Naive thymus-derived CD4-positive, alpha-beta T cell (primary cell): ENCODE results near the gene STARD3. TPM values are rescaled to one million over a fixed set of nuclear protein-coding genes. Genes with fewer than 3 reads are reported as not detected.
A peak's percentile ranks its signal among the peaks of the same experiment; 100 is the strongest.

Experiments used
- ATAC-seq: fragments of 150-1000 bp; cut with Tn5 transposase; 2 replicates; pipeline ENCODE4 v1.10.0; 2021; ENCODE audit warnings: mild to moderate bottlenecking, moderate library complexity
- CTCF ChIA-PET: fragments of 350-600 bp; sonication (Branson Sonifier 250); formaldehyde crosslinking; loops from one replicate; lab custom pipeline; 2021; ENCODE audit warnings: antibody characterized with exemption; lab: Charles Lee
- POLR2A ChIA-PET: fragments of 350-600 bp; sonication (Branson Sonifier 250); formaldehyde crosslinking; loops from one replicate; lab custom pipeline; 2021; ENCODE audit warnings: antibody characterized with exemption, inconsistent platforms; lab: Charles Lee
- DNase-seq, 9 donors: peaks; one replicate each; pipeline versions ENCODE4 v3.0.0 to v3.0.0-alpha.2; 2020 to 2022; ENCODE audit warnings: mixed read lengths in 1 of 9
- H3K27ac ChIP-seq: one replicate; pipeline ENCODE4 v1.7.0; 2013; ENCODE audit warnings: mild to moderate bottlenecking, low read depth, low read length, moderate library complexity
- H3K27me3 ChIP-seq, 2 donors: one replicate each; pipeline ENCODE4 v1.7.0; 2013; ENCODE audit warnings: low read length in 2 of 2, mild to moderate bottlenecking in 2 of 2, moderate library complexity in 2 of 2; ENCODE audit not compliant: control insufficient read depth in 2 of 2, insufficient read depth in 2 of 2
- H3K36me3 ChIP-seq, 3 experiments: 1 replicate in 2 of 3; 2 replicates in 1 of 3; pipeline ENCODE4 v1.7.0; 2013; ENCODE audit warnings: low read length in 3 of 3, mild to moderate bottlenecking in 3 of 3, moderate library complexity in 1 of 3; ENCODE audit not compliant: insufficient read depth in 3 of 3, control insufficient read depth in 2 of 3
- H3K4me1 ChIP-seq, 2 donors: one replicate each; pipeline ENCODE4 v1.7.0; 2013; ENCODE audit warnings: low read length in 2 of 2, mild to moderate bottlenecking in 2 of 2, moderate library complexity in 1 of 2; ENCODE audit not compliant: control insufficient read depth in 2 of 2, insufficient read depth in 2 of 2
- H3K4me3 ChIP-seq: 2 replicates; pipeline ENCODE4 v1.7.0; 2013; ENCODE audit warnings: mild to moderate bottlenecking, low read length
- H3K9me3 ChIP-seq, 3 experiments: 1 replicate in 2 of 3; 2 replicates in 1 of 3; pipeline ENCODE4 v1.7.0; 2013; ENCODE audit warnings: low read length in 3 of 3; ENCODE audit not compliant: control insufficient read depth in 2 of 3
- H3K27ac Mint-ChIP-seq, 9 donors: one replicate each; pipeline ENCODE4 v1.8.0; 2020 to 2022; ENCODE audit warnings: mixed read lengths in 9 of 9, mild to moderate bottlenecking in 8 of 9, moderate library complexity in 5 of 9, inconsistent platforms in 2 of 9
- H3K27me3 Mint-ChIP-seq, 5 donors: one replicate each; pipeline ENCODE4 v1.8.0; 2021 to 2022; ENCODE audit warnings: mixed read lengths in 5 of 5, mild to moderate bottlenecking in 1 of 5
- H3K36me3 Mint-ChIP-seq, 5 donors: one replicate each; pipeline ENCODE4 v1.8.0; 2020 to 2022; ENCODE audit warnings: mixed read lengths in 5 of 5, mild to moderate bottlenecking in 3 of 5, inconsistent platforms in 1 of 5
- H3K4me1 Mint-ChIP-seq, 7 donors: one replicate each; pipeline ENCODE4 v1.8.0; 2020 to 2022; ENCODE audit warnings: mixed read lengths in 7 of 7, mild to moderate bottlenecking in 3 of 7, inconsistent platforms in 1 of 7
- H3K4me3 Mint-ChIP-seq, 10 donors: one replicate each; pipeline ENCODE4 v1.8.0; 2020 to 2022; ENCODE audit warnings: mild to moderate bottlenecking in 10 of 10, mixed read lengths in 10 of 10, moderate library complexity in 6 of 10, inconsistent platforms in 2 of 10
- H3K9me3 Mint-ChIP-seq, 11 donors: one replicate each; pipeline ENCODE4 v1.8.0; 2020 to 2022; ENCODE audit warnings: mixed read lengths in 11 of 11, mild to moderate bottlenecking in 4 of 11, inconsistent platforms in 1 of 11, moderate library complexity in 1 of 11
- intact Hi-C, 2 donors: fragments of 100-400 bp; cut with micrococcal nuclease; formaldehyde crosslinking; loops; one replicate each; pipeline ENCODE4 v1.15.1; 2023
- polyA plus RNA-seq, 2 donors: library from polyadenylated mRNA; unstranded; fragments of 300-500 nt; fragmentation: Illumina TruSeq; gene quantifications; one replicate each; pipeline ENCODE4 v1.2.3, GENCODE V29; 2021
- total RNA-seq, 6 experiments: library from RNA in 5 of 6; stranded (reverse) in 5 of 6; gene quantifications; 1 replicate in 5 of 6; 2 replicates in 1 of 6; pipeline ENCODE4 v1.2.3 and lab custom pipeline; 2021 to 2026

The STARD3 gene
- total and polyA plus RNA-seq, 7 experiments from 2014 or later, result 46.7 to 143 (median 88.4) TPM

- peaks cover 14 to 60% of the 10 kb centered on the region in 2 donors for H3K4me1 ChIP-seq
- DNase-seq (no peak), ATAC-seq (no peak)
- ChIA-PET POLR2A (interaction anchor here (0.6 kb wide), 1 partner anchor 601 kb away, joined by 3 read pairs; no protein-coding TSS in a partner anchor), CTCF (no interaction called here)
- no peaks in the 10 kb centered on the region for H3K36me3 ChIP-seq
- H3K27ac ChIP-seq, result no peak overlapping the region
- Mint-ChIP-seq H3K4me1 (peaks cover 0 to 41% (median 28%) of the 10 kb centered on the region in 7 donors), H3K9me3 (no peaks in the 10 kb centered on the region), H3K27ac (no peak overlapping the region), H3K4me3 (peak overlapping the region in 2 of 10 donors; percentile 39 to 57), H3K27me3 (peaks cover 49 to 87% (median 61%) of the 10 kb centered on the region in 5 donors), H3K36me3 (no peaks in the 10 kb centered on the region)
- no peaks in the 10 kb centered on the region for H3K9me3 ChIP-seq
- intact Hi-C loops, result no loop called here
- peaks cover 24 to 64% of the 10 kb centered on the region in 2 donors for H3K27me3 ChIP-seq
- H3K4me3 ChIP-seq, result no peak overlapping the region
Observed at GRCh38 chr17:39602533-39603303, 34.2 kb upstream of the STARD3 start.

DNA sequence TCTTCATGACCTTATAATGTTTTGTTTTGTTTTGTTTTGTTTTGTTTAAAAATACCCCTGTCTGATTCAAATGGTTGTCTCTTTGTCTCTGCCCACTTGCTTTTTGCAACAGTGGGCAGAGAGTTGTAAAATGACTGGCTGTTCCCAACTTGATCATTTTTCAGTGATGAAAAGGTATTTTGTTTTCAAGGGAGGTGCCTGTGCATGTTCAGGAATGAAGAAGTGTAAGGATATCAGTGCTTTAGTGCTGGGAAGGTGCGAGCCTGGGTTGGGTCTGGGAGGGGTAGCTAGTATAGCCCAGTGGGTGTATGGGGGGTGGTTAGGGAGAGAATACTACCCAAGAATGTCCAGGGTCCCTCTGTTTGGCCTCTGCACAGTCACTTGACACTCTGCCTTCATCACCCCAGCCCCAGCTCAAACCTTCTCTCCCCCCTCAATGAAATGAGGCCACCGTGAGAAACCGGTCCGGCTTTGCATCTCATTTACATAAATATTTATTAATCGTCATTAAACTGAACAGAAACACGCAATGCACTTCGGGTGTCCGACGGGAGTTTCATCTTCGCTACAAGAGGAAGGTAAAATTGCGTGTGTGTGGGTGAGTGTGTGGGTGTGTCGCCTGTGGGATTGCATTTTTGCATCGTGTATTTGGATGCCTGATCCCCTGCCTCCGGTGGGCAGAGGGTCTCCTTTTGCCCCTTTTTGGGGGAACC, 33.5 kb upstream of the STARD3 start:
- no peaks in the 10 kb centered on the region for H3K9me3 ChIP-seq
- H3K9me3 Mint-ChIP-seq, result no peaks in the 10 kb centered on the region

DNA sequence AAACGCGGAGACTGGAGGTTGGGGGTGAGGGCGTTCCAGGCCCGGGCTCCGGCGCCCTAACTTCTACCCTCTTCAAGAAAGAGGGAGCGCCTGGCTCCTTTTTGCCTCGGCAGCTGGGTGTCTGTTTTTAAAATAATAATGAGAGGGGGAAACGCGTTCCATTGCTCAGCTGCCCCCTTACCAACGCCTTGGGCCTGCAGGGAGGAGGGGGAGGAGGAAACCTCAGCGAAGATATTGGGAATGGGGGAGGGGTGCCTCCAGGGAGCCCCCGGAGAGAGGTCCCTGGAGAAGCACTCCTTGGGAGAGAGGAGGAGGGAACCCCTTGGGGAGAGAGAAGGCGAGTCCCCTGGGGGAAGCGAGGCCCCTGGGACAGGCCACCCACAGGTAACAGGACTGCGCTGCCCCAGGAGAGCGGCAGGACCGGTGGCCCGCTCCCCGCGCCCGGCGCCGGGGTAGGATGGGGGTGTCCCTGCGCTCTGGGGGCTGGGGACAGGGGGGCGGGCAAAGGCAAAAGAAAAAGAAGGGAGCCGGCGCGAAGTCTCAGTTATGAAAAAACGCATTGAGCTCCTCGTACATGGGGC, 31.9 kb upstream of the STARD3 start:
- ATAC-seq, result no peak
- peaks cover 14 to 39% of the 10 kb centered on the region in 2 donors for H3K4me1 ChIP-seq
- intact Hi-C loops, result no loop called here
- DNase-seq, result no peak
- H3K4me1 Mint-ChIP-seq, result peaks cover 0 to 31% (median 18%) of the 10 kb centered on the region in 7 donors
- no peak overlapping the region for H3K27ac ChIP-seq
- no peaks in the 10 kb centered on the region for H3K36me3 Mint-ChIP-seq
- H3K4me3 Mint-ChIP-seq, result peak overlapping the region in 9 of 10 donors; percentile 14 to 75 (median 58)
- ChIA-PET POLR2A (interaction anchor here (1.0 kb wide), 1 partner anchor 9 kb away, joined by 3 read pairs; no protein-coding TSS in a partner anchor), CTCF (no interaction called here)
- peaks cover 21 to 45% of the 10 kb centered on the region in 2 donors for H3K27me3 ChIP-seq
- H3K9me3 Mint-ChIP-seq, result peaks cover 0 to 2% (median 0%) of the 10 kb centered on the region in 11 donors
- H3K27me3 Mint-ChIP-seq, result peaks cover 53 to 85% (median 60%) of the 10 kb centered on the region in 5 donors
- H3K27ac Mint-ChIP-seq, result peak overlapping the region in 1 of 9 donors; percentile 52
- no peaks in the 10 kb centered on the region for H3K36me3 ChIP-seq
- no peak overlapping the region for H3K4me3 ChIP-seq
- no peaks in the 10 kb centered on the region for H3K9me3 ChIP-seq

More for the DNA sequence above, 33.5 kb upstream of the STARD3 start:
- CTCF ChIA-PET, result no interaction called here
- H3K36me3 Mint-ChIP-seq, result no peaks in the 10 kb centered on the region
- ATAC-seq (no peak), DNase-seq (no peak)
- POLR2A ChIA-PET, result no interaction called here
- Histone ChIP-seq H3K36me3 (no peaks in the 10 kb centered on the region), H3K27me3 (peaks cover 24 to 60% of the 10 kb centered on the region in 2 donors), H3K4me3 (no peak overlapping the region), H3K27ac (no peak overlapping the region), H3K4me1 (peaks cover 14 to 53% of the 10 kb centered on the region in 2 donors)
- peaks cover 0 to 35% (median 24%) of the 10 kb centered on the region in 7 donors for H3K4me1 Mint-ChIP-seq
- intact Hi-C loops, result no loop called here
- peaks cover 45 to 85% (median 55%) of the 10 kb centered on the region in 5 donors for H3K27me3 Mint-ChIP-seq
- H3K4me3 Mint-ChIP-seq, result peak overlapping the region in 7 of 10 donors; percentile 7 to 57 (median 38)
- H3K27ac Mint-ChIP-seq, result no peak overlapping the region

DNA sequence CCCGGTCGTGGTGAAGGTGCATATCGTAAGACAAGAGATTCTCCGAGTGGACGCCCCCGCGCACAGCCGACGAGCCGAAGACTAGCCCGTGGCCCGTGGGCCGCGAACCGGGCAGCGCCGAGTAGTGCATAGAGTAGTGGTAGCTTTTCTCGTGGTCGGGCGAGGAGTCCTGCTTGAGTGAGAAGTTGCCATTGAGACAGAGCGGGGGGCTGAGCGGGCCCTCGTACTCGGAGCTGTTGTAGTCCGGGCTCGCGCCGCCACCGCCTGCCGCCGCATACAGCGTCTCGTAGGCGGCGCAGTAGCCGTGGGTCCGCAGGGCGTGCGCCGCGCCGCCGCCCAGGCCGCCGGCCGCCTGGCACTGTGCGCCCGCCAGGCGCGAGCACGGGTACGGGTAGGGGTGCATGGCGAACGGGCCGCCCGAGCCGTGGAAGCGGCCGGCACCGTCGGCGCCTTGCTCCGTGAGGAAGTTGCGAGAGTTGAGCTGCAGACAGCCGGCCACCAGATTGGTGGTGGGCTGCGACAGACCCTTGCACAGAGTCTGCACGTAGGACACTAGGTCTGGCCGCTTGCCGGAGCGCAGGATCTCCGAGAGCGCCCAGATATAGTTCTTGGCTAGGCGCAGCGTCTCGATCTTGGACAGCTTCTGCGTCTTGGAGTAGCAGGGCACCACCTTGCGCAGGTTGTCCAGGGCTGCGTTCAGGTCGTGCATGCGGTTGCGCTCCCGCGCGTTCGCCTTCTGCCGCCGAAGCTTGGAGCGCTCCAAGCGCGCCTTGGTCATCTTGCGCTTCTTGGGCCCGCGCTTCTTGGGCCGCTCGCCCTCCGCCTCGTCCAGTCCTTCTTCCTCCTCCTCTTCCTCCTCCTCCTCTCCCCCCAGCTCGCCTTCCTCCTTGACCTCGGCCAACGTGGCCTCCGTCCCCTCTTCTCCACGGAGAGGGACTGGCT, 31.2 kb upstream of the STARD3 start:
- ChIA-PET CTCF (interaction anchor here (0.7 kb wide), 1 partner anchor 820 kb away, joined by 3 read pairs; no protein-coding TSS in a partner anchor), POLR2A (interaction anchor here (1.0 kb wide), 2 partner anchors 9 to 10 kb away, joined by 3 read pairs; no protein-coding TSS in a partner anchor)
- Histone ChIP-seq H3K27ac (no peak overlapping the region), H3K9me3 (no peaks in the 10 kb centered on the region), H3K27me3 (peaks cover 16 to 38% of the 10 kb centered on the region in 2 donors), H3K4me1 (peaks cover 14 to 37% of the 10 kb centered on the region in 2 donors), H3K36me3 (no peaks in the 10 kb centered on the region), H3K4me3 (no peak overlapping the region)
- Mint-ChIP-seq H3K4me3 (peak overlapping the region in 9 of 10 donors; percentile 18 to 75 (median 58)), H3K27ac (peak overlapping the region in 1 of 9 donors; percentile 55), H3K9me3 (peaks cover 0 to 2% (median 0%) of the 10 kb centered on the region in 11 donors), H3K4me1 (peaks cover 0 to 30% (median 17%) of the 10 kb centered on the region in 7 donors), H3K27me3 (peaks cover 46 to 83% (median 52%) of the 10 kb centered on the region in 5 donors), H3K36me3 (no peaks in the 10 kb centered on the region)
- intact Hi-C loops, result no loop called here
- peak in 1 of 9 donors; percentile 37 for DNase-seq
- ATAC-seq, result peak; percentile 20

DNA sequence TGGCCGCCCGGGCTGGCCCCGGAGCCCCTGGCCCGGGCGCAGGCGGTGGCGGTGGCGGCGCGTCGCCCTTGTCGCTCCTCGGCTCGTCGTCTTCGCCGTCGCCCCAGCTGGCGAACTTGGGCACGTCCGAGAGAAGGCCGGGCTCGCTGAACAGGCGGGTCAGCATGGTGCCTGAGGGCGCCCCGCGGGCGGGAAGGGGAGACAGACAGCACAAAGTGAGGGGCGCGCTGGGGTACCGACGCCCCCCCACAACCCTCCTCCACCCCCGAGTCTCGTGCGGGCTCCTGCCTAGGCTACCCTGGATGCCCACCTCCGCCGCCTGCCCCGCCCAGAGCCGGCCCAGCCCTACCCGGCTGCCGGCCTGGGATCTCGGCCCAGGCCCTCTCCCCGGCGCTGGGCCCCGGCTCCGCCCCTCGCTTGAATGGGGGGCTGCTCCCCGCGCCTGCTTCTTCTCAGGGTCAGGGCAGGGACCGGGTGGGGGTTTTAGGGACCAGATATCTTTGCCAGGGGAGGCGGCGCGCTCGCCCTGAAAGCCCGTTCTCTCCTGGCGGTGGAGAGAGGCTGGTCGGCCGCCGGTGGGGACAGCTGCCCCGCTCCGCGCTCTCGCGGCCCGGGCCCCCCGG, 30.4 kb upstream of the STARD3 start:
- H3K27ac Mint-ChIP-seq, result peak overlapping the region in 1 of 9 donors; percentile 46
- intact Hi-C loops, result no loop called here
- H3K27me3 Mint-ChIP-seq, result peaks cover 38 to 82% (median 44%) of the 10 kb centered on the region in 5 donors
- H3K4me3 Mint-ChIP-seq, result peak overlapping the region in 3 of 10 donors; percentile 43 to 71 (median 61)
- Histone ChIP-seq H3K27me3 (peaks cover 12 to 36% of the 10 kb centered on the region in 2 donors), H3K4me1 (peaks cover 14 to 37% of the 10 kb centered on the region in 2 donors), H3K27ac (no peak overlapping the region), H3K36me3 (no peaks in the 10 kb centered on the region), H3K4me3 (no peak overlapping the region), H3K9me3 (no peaks in the 10 kb centered on the region)
- CTCF ChIA-PET, result no interaction called here
- POLR2A ChIA-PET, result interaction anchor here (0.6 to 1.0 kb wide), 3 partner anchors 9 to 20 kb away, joined by 3 read pairs; partner anchors contain the start of gene PPP1R1B
- DNase-seq (no peak), ATAC-seq (no peak)
- no peaks in the 10 kb centered on the region for H3K36me3 Mint-ChIP-seq
- peaks cover 0 to 2% (median 0%) of the 10 kb centered on the region in 11 donors for H3K9me3 Mint-ChIP-seq
- H3K4me1 Mint-ChIP-seq, result peaks cover 0 to 30% (median 17%) of the 10 kb centered on the region in 7 donors
